ENCODE results near the gene ALG11. TPM values are rescaled to one million over a fixed set of nuclear protein-coding genes. Genes with fewer than 3 reads are reported as not detected.

Gene ALG11
- total and polyA plus RNA-seq, 12 donors = 6.8 to 35.4 (median 29.0) TPM

GRCh38 chr13:51976423-51976822, 35.8 kb upstream of the ALG11 start:
- Histone ChIP-seq H3K9me3 (replicated peaks in 1 of 3) (no peaks in the 10 kb centered on the region), H3K4me3 (no peak overlapping the region), H3K27me3 (no peaks in the 10 kb centered on the region), H3K36me3 (replicated peaks in 1 of 2) (no peaks in the 10 kb centered on the region), H3K4me1 (replicated peaks in 1 of 2) (no peaks in the 10 kb centered on the region), H3K27ac (no peak overlapping the region)
- DNase-seq = no peak
- WGBS, 4 donors = 0 to 79% (median 30%) methylated on average over 1 of the region's 1 CpG
- intact Hi-C loops (cut with DNase I) = no loop called here
- TF ChIP-seq, protein P1, sequence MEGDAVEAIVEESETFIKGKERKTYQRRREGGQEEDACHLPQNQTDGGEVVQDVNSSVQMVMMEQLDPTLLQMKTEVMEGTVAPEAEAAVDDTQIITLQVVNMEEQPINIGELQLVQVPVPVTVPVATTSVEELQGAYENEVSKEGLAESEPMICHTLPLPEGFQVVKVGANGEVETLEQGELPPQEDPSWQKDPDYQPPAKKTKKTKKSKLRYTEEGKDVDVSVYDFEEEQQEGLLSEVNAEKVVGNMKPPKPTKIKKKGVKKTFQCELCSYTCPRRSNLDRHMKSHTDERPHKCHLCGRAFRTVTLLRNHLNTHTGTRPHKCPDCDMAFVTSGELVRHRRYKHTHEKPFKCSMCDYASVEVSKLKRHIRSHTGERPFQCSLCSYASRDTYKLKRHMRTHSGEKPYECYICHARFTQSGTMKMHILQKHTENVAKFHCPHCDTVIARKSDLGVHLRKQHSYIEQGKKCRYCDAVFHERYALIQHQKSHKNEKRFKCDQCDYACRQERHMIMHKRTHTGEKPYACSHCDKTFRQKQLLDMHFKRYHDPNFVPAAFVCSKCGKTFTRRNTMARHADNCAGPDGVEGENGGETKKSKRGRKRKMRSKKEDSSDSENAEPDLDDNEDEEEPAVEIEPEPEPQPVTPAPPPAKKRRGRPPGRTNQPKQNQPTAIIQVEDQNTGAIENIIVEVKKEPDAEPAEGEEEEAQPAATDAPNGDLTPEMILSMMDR (IDR thresholded peaks at IDR 0.05) = no peak
- no peak for TF ChIP-seq POLR2A (IDR thresholded peaks at IDR 0.05)

DNA sequence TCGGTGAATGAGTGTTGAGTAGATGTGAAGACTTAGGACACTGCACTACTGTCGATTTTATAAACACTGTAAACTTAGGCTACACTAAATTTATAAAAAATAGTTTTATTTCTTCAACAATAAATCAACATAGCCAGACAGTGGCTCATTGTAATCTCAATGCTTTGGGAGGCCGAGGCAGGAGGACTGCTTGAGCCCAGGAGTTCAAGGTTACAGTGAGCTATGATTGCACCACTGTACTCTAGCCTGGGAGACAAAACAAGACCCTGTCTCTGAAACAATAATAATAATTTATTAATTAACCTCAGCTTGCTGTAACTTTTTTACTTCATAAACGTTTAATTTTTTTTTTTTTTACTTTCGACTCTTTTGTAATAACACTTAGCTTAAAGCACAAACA, 35.3 kb upstream of the ALG11 start:
- Histone ChIP-seq H3K27me3 (no peaks in the 10 kb centered on the region), H3K27ac (no peak overlapping the region), H3K4me1 (replicated peaks in 1 of 2) (no peaks in the 10 kb centered on the region), H3K4me3 (no peak overlapping the region), H3K36me3 (replicated peaks in 1 of 2) (no peaks in the 10 kb centered on the region), H3K9me3 (replicated peaks in 1 of 3) (no peaks in the 10 kb centered on the region)
- DNase-seq = no peak
- intact Hi-C loops (cut with DNase I) = no loop called here
- TF ChIP-seq, protein P1 (IDR thresholded peaks at IDR 0.05) = no peak
- no peak for TF ChIP-seq POLR2A (IDR thresholded peaks at IDR 0.05)
- 88 to 90% (median 90%) methylated on average over 5 of the region's 5 CpGs for WGBS, 4 donors

- H3K4me1 ChIP-seq (replicated peaks in 1 of 2) = no peaks in the 10 kb centered on the region
- H3K27ac ChIP-seq = no peak overlapping the region
- WGBS, 4 donors = 86 to 97% (median 93%) methylated on average over 5 of the region's 5 CpGs
- H3K4me3 ChIP-seq = no peak overlapping the region
- TF ChIP-seq, protein P1 (IDR thresholded peaks at IDR 0.05) = no peak
- TF ChIP-seq POLR2A (IDR thresholded peaks at IDR 0.05) = no peak
- no peaks in the 10 kb centered on the region for H3K27me3 ChIP-seq
- no peaks in the 10 kb centered on the region for H3K36me3 ChIP-seq (replicated peaks in 1 of 2)
- no peak for DNase-seq
- intact Hi-C loops (cut with DNase I) = no loop called here
- H3K9me3 ChIP-seq (replicated peaks in 1 of 3) = no peaks in the 10 kb centered on the region
Measured at GRCh38 chr13:51977625-51978024, 34.6 kb upstream of the ALG11 start.

DNA sequence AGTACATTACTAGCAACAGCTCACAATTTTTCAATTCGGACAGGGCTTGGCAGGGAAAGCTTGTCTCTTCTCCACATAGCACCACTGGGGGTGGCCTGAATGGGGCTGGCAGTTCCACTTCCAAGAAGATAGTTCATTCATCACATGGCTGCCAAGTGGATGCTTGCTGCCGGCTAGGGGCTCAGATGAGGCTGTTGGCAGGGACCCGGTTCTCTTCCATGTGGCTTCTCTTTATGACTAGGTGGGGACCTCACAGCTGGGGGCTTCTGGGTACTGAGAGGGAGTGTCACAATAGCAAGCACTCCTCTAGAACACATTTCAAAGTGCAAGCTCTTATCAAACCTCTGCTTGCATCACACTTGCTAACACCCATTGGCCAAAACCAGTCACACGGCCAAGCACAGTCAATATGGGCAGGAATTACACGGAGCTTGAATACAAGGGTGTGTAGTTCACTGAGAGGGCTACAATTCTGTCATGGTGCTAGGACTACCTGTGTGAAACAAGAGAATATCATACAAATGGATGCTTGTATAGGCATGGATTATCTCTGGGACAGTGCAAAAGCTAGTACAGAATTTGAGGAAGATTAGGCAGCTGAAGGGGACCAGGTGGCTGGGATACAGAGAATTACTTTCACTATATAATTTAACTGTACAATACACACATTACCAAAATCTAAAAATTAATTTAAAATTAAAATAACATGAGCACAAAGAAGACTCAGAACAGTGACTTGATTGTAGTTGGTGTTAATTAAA, 33.2 kb upstream of the ALG11 start:
- Histone ChIP-seq H3K9me3 (replicated peaks in 1 of 3) (no peaks in the 10 kb centered on the region), H3K27me3 (no peaks in the 10 kb centered on the region), H3K36me3 (replicated peaks in 1 of 2) (no peaks in the 10 kb centered on the region), H3K27ac (no peak overlapping the region), H3K4me3 (no peak overlapping the region), H3K4me1 (replicated peaks in 1 of 2) (no peaks in the 10 kb centered on the region)
- intact Hi-C loops (cut with DNase I) = no loop called here
- WGBS, 4 donors = 51 to 87% (median 74%) methylated on average over 5 of the region's 5 CpGs
- DNase-seq = no peak
- TF ChIP-seq POLR2A (IDR thresholded peaks at IDR 0.05) = no peak
- TF ChIP-seq, protein P1 (IDR thresholded peaks at IDR 0.05) = no peak

Data from adrenal gland (tissue), 12 donors.